H54 (cell line): Measurements from ENCODE around the gene PMPCB.
"Not testable (repeated sequence)": the region's sequence is repeated elsewhere in the genome, so short reads cannot be mapped to it uniquely, and the experiment has no call there.

ENCODE experiments used
- DNase-seq: peaks from one replicate; pipeline ENCODE4 v3.0.0; 2011; ENCODE audit warnings: low spot score, mixed read lengths; ENCODE audit not compliant: insufficient read length
- FAIRE-seq: peaks from 3 replicates; lab custom pipeline; 2011; peaks lifted over from hg19 to GRCh38; lab: Jason Lieb, UNC
- POLR2A ChIP-seq: IDR thresholded peaks from 2 replicates; pipeline ENCODE4 v1.6.1; 2011; ENCODE audit warnings: low read depth, mild to moderate bottlenecking, low read length

The PMPCB gene, protein sequence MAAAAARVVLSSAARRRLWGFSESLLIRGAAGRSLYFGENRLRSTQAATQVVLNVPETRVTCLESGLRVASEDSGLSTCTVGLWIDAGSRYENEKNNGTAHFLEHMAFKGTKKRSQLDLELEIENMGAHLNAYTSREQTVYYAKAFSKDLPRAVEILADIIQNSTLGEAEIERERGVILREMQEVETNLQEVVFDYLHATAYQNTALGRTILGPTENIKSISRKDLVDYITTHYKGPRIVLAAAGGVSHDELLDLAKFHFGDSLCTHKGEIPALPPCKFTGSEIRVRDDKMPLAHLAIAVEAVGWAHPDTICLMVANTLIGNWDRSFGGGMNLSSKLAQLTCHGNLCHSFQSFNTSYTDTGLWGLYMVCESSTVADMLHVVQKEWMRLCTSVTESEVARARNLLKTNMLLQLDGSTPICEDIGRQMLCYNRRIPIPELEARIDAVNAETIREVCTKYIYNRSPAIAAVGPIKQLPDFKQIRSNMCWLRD

DNA sequence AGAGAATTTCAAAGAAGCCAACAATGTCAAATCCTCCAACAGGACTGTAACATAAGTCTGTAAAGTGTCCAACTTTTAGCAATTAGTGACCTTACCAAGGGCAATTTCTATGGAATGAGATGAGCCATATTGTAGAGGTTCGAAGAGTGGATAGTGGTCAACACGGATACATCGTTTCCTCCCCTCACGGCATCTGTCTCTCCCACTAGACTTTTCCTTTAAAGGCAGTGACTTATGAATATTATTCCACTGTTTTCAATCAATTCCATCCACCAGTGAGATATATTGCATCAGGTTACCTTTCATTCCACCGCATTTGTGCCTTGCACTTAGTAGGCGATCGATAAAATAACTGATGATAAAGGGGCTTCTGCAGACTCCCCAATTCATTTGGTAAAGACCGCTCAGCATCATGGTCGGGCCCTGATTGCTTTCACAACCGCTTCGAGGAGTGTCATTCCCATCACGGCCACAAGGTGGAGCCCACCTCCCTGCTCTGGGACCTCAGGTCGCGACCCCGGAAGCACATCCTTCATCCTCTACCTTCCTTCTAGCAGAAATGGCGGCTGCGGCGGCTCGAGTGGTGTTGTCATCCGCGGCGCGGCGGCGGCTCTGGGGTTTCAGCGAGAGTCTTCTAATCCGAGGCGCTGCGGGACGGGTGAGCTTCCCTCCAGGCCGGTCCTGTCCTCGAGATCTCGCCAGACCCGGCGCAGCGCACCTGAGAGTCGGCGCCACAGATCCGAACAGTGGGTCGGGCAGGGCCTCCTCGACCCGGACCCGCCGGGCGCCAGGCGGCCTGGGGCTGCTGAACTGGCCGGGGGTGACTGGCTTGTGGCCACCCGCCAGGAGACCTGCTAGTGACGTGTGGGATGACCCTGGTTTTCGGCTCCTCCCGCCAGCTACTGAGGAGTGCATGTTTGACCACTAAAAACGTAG lies at the start of gene PMPCB:
Gene PMPCB, plus strand, starts transcription at position 535 of the 936 bp plus-strand sequence. Its CDS starts 25 bp downstream, at position 560.
- TF ChIP-seq POLR2A = peak; percentile 80
- DNase-seq (peak; percentile 72), FAIRE-seq (peak; percentile 90)

DNA sequence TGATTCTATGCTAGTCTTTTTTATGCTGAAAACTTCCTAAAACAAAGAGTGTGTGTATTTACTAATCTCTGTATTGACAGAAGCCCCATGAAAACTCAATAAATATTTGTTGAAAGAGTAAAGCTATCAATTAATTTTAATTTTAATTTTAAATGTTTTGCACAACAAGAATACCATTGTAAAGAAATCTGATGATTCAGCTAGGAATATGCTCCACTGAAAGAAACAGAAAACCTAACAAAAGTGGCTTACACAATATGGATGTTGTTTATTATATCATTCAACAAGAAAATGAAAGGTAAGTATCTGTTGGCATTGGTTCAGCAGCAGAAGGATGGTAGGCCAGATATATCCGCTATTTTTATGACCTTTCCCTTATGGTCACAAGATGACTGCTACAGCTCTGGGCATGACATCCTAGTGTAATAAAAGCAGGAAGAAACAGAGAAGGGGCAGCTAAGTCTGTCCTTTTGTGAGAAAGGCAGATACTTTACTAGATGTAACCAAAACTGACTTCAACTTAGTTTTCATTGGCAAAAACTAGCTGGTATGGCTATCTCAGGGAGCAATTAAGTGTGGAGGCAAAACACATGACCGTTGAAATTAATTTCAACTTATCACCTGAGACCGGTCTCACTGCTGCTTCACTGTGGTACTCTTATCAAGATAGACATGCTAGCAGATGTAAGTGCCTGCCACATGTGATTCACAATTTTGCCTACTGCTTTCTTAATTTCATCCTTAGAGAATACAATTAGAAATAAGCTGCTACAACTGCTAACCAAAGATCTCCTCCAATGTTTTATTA lies 43.3 kb upstream of the PMPCB start:
- DNase-seq = not testable (repeated sequence)

DNA sequence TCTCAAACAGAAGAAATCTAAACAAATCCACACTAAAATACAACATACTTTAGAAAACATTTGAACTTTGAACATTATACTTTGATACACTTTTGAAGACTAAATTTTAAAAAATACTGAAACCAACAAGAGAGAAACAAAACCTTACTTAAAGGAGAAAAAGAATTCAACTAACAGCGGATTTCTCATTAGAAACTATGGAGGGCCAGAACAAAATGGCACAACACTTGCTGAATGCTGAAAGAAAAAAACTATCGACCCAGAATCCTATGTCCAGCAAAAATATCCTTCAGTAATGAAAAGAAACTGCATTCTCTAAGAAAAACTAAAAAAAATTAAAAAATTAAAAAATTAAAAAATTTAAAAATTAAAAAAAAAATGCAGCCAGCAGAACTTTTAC lies 33.2 kb upstream of the PMPCB start:
- not testable (repeated sequence) for DNase-seq, FAIRE-seq

More for the DNA sequence above, 43.3 kb upstream of the PMPCB start:
- peak; percentile 52 for FAIRE-seq

DNA sequence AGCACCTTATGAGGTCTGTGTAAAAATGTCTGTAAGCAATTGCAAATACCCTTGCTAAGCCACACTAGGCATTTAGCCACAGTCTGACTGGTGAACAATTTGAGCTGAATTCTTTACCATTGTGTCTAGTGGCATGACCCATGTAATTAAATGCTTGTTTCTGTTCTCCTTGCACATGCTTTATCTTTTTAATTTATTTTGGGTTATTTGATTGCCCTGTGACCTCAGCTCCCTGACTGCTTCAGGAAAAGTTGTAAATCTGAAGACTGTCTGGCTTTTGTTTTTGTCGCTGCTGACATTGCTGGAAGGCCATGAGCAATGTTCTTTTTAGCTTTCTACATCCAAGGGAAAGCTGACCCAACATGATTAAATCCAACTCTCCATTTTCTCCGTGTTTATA lies 31.0 kb upstream of the PMPCB start:
- DNase-seq, FAIRE-seq: not testable (repeated sequence)

DNA sequence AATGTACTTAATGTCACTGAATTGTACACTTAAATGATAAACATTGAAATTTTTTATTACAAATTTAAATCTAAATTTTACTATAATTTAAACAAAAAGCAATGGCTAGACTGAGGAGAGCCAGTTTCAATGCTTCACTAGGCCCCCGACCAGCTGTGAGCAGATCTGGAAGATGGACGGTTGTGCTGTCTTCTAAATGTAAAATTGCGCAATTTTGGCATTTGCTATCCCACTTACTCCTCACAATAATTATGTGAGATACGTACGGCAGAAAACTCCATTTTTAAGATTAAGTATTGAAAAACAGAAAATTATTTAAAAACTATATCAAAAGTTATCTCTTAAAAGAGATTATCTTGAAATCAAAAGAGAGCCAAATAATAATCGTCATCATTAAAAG lies 23.9 kb upstream of the PMPCB start:
- not testable (repeated sequence) for DNase-seq, FAIRE-seq

DNA sequence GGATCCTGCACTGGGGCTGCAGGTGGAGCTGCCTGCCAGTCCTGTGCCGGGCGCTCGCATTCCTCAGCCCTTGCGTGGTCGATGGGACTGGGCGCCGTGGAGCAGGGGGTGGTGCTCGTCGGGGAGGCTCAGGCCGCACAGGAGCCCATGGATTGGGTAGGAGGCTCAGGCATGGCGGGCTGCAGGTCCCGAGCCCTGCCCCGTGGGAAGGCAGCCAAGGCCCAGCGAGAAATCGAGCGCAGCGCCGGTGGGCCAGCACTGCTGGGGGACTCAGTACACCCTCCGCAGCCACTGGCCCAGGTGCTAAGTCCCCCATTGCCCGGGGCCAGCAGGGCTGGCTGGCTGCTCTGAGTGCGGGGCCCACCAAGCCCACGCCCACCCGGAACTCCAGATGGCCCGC lies 22.4 kb upstream of the PMPCB start:
- DNase-seq, FAIRE-seq: not testable (repeated sequence)

DNA sequence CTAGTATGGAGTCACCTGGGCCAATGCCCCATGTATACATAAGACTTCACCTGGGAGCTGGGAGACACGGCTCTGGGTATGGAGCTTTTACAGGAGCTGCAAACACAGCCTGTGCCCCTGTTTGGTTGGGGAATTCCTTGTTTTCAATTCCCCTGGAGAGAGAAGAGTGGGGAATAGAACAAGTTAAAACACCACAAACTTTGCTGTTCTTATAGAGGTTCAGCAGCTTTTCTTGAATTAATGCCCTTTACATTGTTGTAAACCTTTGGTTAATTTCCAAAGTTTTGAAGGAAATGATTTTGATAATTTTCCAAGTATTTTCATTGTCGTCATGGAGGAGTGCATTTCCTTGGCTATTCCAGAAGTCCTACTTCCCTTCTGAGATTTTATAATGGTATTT lies 19.0 kb upstream of the PMPCB start:
- not testable (repeated sequence) for DNase-seq, FAIRE-seq

DNA sequence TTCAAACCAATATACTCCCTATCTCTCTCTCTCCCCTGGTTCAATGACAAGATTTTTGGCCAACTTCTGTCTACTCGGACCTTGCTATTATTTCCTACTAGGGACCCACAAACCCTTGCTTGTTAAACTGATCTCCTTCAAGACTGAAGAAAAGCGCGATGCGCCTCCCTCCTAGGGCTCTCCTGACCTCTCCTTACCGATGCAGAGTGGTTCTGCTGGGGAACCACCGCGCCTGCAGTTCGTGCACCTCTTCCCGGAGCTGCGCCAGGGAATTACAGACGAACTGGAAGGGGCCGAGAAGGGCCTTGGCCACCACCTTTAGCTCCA lies 17.6 kb upstream of the PMPCB start:
- not testable (repeated sequence) for FAIRE-seq, DNase-seq

DNA sequence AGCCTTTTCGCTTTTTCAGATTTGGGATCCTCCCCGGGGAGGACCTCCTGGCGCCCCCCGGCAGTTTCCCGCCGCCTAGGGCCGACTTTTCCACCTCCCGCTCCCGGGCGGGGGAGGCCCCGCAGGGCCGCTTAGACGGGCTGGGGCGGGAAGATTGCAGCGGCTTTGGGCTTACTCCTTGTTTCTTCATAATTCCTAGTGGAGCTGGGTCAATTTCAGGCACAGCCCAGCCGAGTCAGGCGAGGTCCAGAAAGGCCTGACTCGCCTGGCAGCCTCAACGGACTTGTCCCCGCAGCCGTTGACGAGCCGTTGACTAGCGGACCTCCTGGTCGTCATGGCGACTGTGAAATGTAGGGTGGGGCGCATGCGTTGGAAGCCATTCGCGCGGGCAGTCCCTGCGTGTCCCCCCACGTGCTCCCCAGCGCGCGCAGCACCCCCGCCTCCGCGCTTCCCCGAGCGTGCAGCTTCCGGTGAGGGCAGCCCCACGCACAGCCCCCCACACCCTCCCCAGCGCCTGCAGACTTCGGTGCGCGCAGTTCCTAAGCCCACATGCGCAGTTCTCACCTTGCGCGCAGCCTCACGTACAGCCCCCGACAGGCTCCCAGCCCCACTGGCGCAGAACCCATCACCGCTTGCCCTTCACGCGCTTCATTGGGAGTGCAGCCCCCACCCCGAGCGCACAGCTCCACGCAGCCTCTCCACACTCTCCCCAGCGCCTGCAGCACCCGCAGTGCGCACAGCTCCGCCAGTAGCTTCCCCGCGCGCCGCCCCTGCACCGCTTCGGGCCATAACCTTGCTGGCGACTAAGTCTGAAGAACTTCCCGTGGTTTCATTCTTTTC lies 17.1 kb upstream of the PMPCB start:
- DNase-seq (peak; percentile 15), FAIRE-seq (peak; percentile 33)
- peak; percentile 55; the same call in 1 of the 2 replicates for TF ChIP-seq POLR2A

DNA sequence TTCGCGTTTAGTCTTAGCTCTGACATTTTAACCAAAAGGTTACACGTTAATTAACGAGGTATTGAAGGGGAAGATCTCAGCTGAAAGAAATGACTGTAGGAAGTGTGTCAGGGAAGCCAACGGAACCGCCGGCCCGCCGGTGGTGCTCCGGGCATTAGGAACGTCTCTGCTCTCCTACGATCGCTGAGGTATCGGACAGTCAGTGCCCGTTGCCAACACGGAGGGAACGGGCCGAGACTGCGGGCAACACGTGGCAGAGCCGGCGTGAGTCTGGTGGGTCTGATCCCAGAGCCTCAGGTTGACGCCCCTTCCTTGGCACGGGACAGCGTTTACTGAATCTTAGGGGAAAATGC lies 16.5 kb upstream of the PMPCB start:
- FAIRE-seq = not testable (repeated sequence)

DNA sequence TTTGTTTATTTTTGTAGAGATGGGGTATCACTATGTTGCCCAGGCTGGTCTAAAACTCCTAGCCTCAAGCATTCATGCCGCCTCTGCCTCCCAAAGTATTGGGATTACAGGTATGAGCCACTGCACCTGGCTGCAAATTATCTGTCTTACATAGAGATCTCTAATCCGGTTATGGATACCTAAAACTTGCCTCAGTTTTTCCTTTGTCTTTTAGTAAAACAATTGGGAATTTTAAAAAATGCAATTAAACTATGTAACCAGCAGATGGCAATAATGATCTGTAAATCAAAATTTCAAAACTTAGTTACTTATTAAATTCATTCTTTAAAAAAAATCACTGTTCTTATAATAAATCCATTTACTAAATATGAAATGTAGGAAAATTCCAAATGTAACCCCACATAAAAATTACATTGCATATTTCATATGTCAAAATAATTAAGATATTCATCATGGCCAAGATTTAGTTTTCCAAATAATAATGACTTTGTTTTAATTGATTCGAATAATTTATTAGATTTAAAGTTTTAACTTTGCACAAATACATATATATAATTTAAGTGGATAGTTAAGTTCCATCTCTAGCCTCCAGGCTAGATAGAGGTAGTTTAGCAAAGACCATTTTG lies 14.3 kb upstream of the PMPCB start:
- not testable (repeated sequence) for DNase-seq, FAIRE-seq

More for the DNA sequence above, 16.5 kb upstream of the PMPCB start:
- not testable (repeated sequence) for DNase-seq

DNA sequence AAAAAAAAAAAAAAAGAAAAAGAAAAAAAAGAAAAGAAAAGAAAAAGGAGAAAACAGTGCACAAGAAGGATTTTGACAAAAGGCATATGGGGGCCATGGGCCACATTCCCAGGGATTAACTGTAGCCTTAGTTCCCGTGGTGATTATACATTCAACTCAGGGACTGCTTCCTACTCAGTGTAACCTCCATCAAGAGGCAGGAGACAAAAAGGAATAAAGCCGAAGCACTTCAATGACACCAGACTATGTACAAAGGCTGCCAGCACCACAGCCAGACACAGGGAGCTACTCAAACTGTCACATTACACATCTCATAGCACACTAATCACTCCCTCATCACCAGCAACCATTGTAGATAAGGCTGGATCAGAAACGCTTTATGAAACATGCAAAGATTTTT lies 5.1 kb upstream of the PMPCB start:
- FAIRE-seq (no peak), DNase-seq (no peak)
- no peak for TF ChIP-seq POLR2A

DNA sequence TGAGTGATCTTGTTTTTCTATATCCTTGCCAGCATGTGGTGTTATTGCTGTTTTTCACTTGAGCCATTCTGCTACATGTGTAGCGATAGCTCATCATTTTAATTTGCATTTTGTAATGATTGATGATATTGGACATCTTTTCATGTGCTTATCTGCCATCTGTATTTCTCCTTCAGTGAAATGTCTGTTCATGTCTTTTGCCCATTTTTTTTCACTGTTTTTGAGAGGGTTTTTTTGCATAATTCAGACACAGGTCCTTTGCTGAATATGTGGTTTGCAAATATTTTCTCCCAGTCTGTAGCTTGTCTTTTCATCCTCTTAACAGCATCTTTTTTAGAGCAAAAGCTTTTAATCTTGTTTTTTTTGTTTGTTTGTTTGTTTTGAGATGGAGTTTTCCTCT lies 3.7 kb upstream of the PMPCB start:
- TF ChIP-seq POLR2A = no peak
- no peak for DNase-seq

More for the DNA sequence above, 3.7 kb upstream of the PMPCB start:
- no peak for FAIRE-seq
